GM20000 (cell line): ENCODE measurements around the gene ARL5B.

Experiments
- DNase-seq: peaks from one replicate; pipeline ENCODE4 v3.0.0; 2012; ENCODE audit warnings: low spot score
- CTCF ChIP-seq: IDR thresholded peaks from 2 replicates; pipeline ENCODE4 v1.5.1; 2012; ENCODE audit warnings: mild to moderate bottlenecking, control low read depth; ENCODE audit errors: extremely low read depth, missing control alignments

Gene ARL5B

GRCh38 chr10:18689498-18689897, 30.3 kb downstream of the ARL5B start:
- TF ChIP-seq CTCF, result no peak
- DNase-seq, result no peak

- no peak for TF ChIP-seq CTCF
- DNase-seq, result no peak
Observed at GRCh38 chr10:18690541-18690940, 31.3 kb downstream of the ARL5B start.

- TF ChIP-seq CTCF, result no peak
- DNase-seq, result no peak
Observed at GRCh38 chr10:18699849-18700840, 40.9 kb downstream of the ARL5B start.

GRCh38 chr10:18703521-18703920, 44.3 kb downstream of the ARL5B start:
- no peak for DNase-seq
- no peak for TF ChIP-seq CTCF

GRCh38 chr10:18710201-18710653, 51.0 kb downstream of the ARL5B start:
- TF ChIP-seq CTCF, result no peak
- DNase-seq, result no peak

- DNase-seq, result no peak
- no peak for TF ChIP-seq CTCF
Observed at GRCh38 chr10:18713077-18713476, 53.8 kb downstream of the ARL5B start.

GRCh38 chr10:18718991-18719390, 59.8 kb downstream of the ARL5B start:
- no peak for DNase-seq
- no peak for TF ChIP-seq CTCF
